Duodenal mucosa (tissue), 2 donors: ENCODE data around the gene B4GALT3.

Source experiments
- H3K27ac ChIP-seq: one replicate; pipeline ENCODE4 v1.7.0; 2013; ENCODE audit warnings: low read depth, low read length
- H3K27me3 ChIP-seq, 2 donors: one replicate each; pipeline ENCODE4 v1.7.0; 2013; ENCODE audit warnings: low read length in 2 of 2, control low read depth in 1 of 2; ENCODE audit not compliant: insufficient read depth in 2 of 2, control insufficient read depth in 1 of 2
- H3K36me3 ChIP-seq, 2 donors: one replicate each; pipeline ENCODE4 v1.7.0; 2013; ENCODE audit warnings: low read length in 2 of 2, control low read depth in 1 of 2; ENCODE audit not compliant: insufficient read depth in 2 of 2, control insufficient read depth in 1 of 2
- H3K4me1 ChIP-seq, 2 donors: one replicate each; pipeline ENCODE4 v1.7.0; 2013; ENCODE audit warnings: low read length in 2 of 2, control low read depth in 1 of 2; ENCODE audit not compliant: insufficient read depth in 2 of 2, control insufficient read depth in 1 of 2
- H3K4me3 ChIP-seq, 2 donors: one replicate each; pipeline ENCODE4 v1.7.0; 2013; ENCODE audit warnings: low read length in 2 of 2, low read depth in 1 of 2
- H3K9ac ChIP-seq, 2 donors: one replicate each; pipeline ENCODE4 v1.7.0; 2013; ENCODE audit warnings: low read length in 2 of 2, low read depth in 1 of 2
- H3K9me3 ChIP-seq, 2 donors: one replicate each; pipeline ENCODE4 v1.7.0; 2013; ENCODE audit warnings: low read length in 2 of 2, control low read depth in 1 of 2; ENCODE audit not compliant: control insufficient read depth in 1 of 2

Gene B4GALT3

DNA sequence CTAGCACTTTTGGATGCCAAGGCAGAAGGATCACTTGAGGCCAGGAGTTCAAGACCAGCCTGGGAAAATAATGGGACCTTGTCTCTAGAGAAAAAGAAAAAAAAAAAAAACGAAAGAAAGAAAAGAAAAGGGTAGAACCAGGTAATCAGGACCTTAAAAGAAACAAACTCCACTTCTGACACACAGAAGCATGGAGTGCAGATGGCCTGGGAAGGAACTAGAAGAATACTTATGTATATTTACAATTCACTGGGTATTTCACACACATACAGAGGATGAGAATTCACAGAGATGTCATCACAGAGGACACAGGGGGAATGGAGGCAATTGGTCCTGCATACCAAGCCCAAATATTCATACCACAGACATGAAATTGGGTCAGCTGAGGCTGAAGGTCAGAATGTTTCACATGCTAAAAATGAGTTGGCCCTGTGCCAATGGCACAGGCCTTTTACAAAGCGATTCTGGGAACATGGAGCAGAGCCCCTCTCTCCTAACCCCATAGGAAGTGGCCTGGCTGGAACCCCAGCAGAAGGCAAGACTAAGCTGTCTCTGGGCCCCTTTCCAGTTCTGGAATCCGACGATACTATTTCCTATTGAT lies 4.4 kb downstream of the B4GALT3 start:
- H3K27ac ChIP-seq = no peak overlapping the region
- H3K4me1 ChIP-seq = peaks cover 15 to 29% of the 10 kb centered on the region in 2 donors

DNA sequence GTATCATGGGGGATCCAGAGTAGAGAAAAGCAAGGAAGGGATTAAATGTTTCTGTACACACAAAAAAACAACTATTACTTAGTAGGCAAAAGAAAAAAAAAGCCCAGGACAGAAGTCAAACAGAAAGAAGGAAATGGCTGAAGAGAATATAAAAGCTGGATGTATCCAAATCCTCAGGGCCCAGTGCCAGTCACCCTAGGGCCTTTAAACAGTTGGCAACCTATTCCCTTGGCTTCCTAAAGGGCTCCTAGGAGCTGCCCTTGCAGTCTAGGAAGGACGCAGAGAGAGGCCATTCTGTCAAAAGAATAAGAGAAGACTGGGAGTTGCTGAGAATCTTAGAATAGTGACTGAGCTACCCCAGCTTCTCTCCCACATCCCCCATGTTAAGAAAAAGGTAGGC lies 5.0 kb downstream of the B4GALT3 start:
- H3K4me1 ChIP-seq = peaks cover 12 to 24% of the 10 kb centered on the region in 2 donors
- no peaks in the 10 kb centered on the region for H3K27me3 ChIP-seq
- H3K27ac ChIP-seq = no peak overlapping the region
- no peak overlapping the region for H3K4me3 ChIP-seq
- H3K9me3 ChIP-seq = no peaks in the 10 kb centered on the region
- H3K9ac ChIP-seq = no peak overlapping the region
- H3K36me3 ChIP-seq = peaks cover 33 to 64% of the 10 kb centered on the region in 2 donors

More for the DNA sequence above, 4.4 kb downstream of the B4GALT3 start:
- Histone ChIP-seq H3K4me3 (no peak overlapping the region), H3K36me3 (peaks cover 33 to 64% of the 10 kb centered on the region in 2 donors), H3K27me3 (no peaks in the 10 kb centered on the region), H3K9ac (no peak overlapping the region), H3K9me3 (no peaks in the 10 kb centered on the region)

DNA sequence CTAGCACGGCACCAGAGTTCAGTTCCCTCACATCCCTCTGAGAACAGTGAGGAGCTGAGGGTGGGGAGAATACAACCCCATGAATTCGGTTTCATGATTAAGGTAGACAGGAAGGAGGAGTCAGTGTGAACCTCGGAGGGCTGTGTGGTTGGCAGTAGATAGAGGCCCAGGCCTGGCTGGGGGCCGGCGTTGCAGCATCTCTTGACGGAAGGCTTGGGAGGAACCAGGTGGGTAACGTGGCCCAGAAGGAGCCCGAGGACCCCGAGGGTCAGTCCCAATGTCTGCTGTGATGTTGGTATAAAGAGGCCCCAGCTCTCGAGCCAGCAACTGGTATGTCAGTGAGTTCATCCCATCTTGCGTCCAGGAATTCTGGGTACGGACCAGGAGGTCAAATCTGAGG lies 5.6 kb downstream of the B4GALT3 start:
- no peak overlapping the region for H3K9ac ChIP-seq
- H3K4me1 ChIP-seq = peaks cover 18 to 29% of the 10 kb centered on the region in 2 donors
- H3K27me3 ChIP-seq = no peaks in the 10 kb centered on the region
- no peak overlapping the region for H3K4me3 ChIP-seq
- H3K9me3 ChIP-seq = no peaks in the 10 kb centered on the region
- peaks cover 33 to 64% of the 10 kb centered on the region in 2 donors for H3K36me3 ChIP-seq
- H3K27ac ChIP-seq = no peak overlapping the region

DNA sequence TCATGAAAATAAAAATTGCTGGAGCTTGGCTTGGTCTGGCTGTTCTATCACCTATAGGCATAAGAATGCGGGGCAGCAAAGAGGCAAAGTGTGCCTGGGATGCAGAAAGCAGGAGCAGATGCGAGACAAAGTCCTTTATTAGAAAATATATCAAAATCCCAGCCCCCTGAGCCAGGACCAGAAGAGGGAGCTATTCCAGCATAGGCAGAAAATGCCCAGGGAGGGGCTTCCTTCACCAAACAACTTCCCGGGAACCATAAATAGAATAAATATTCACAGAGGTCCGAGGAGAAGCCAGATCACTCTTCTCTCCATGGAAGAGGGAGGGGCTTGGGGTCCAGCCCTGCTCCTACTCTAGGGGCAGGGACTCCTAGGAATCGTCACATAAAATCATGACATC lies 6.1 kb downstream of the B4GALT3 start:
- Histone ChIP-seq H3K4me3 (no peak overlapping the region), H3K9ac (no peak overlapping the region), H3K4me1 (peaks cover 13 to 25% of the 10 kb centered on the region in 2 donors), H3K27me3 (no peaks in the 10 kb centered on the region), H3K9me3 (no peaks in the 10 kb centered on the region), H3K36me3 (peaks cover 33 to 64% of the 10 kb centered on the region in 2 donors), H3K27ac (no peak overlapping the region)

DNA sequence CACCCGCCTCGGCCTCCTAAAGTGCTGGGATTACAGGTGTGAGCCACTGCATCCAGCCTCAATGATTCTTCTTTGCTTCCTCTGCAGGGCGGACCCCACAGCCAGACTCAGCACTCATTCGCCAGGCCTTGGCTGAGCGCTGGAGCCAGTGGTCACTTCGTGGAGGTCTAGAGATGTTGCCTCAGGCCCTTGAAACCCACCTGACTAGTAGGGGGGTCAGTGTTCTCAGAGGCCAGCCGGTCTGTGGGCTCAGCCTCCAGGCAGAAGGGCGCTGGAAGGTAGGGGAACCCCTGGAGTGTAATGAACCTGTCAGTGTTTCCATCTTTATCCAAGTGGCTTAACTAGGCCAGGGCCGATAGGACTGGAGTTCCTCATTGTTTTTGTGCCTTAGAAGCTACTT lies 8.4 kb downstream of the B4GALT3 start:
- Histone ChIP-seq H3K27ac (no peak overlapping the region), H3K36me3 (peaks cover 27 to 61% of the 10 kb centered on the region in 2 donors), H3K4me3 (no peak overlapping the region), H3K9me3 (no peaks in the 10 kb centered on the region), H3K9ac (no peak overlapping the region), H3K27me3 (no peaks in the 10 kb centered on the region), H3K4me1 (peaks cover 11 to 31% of the 10 kb centered on the region in 2 donors)

DNA sequence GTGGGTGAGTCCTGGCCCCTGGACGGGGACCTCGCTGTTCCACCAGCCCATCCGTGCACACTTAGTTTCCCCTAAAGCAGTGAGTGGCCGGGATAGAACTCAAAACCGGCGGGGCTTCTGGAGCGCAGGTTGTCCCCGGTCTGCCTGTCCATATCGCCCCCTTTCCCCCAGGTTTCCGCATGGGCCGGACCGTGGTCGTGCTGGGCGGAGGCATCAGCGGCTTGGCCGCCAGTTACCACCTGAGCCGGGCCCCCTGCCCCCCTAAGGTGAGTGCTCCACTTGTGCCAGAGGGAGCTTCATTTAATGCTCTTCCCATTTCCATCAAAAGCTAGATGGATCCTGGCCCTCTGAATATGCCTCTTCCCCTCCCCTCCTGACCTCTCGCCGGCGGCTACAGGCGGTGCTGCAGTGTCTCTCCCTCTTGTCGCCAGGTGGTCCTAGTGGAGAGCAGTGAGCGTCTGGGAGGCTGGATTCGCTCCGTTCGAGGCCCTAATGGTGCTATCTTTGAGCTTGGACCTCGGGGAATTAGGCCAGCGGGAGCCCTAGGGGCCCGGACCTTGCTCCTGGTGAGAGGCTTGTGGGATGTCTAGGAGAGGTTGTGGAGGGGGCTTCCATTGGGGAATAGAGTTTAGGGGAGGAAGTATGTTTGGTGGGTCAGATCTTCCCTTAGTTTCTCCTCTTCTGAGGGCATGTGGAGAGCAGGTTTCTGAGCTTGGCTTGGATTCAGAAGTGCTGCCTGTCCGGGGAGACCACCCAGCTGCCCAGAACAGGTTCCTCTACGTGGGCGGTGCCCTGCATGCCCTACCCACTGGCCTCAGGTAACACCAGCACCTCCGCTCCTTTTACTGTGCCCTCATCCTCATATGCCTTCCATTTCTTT lies 10.4 kb downstream of the B4GALT3 start:
- Histone ChIP-seq H3K27ac (no peak overlapping the region), H3K9ac (peak overlapping the region; percentile 83 to 89), H3K4me3 (peak overlapping the region; percentile 97), H3K4me1 (peaks cover 11 to 22% of the 10 kb centered on the region in 2 donors), H3K9me3 (no peaks in the 10 kb centered on the region), H3K27me3 (no peaks in the 10 kb centered on the region), H3K36me3 (peaks cover 16 to 61% of the 10 kb centered on the region in 2 donors)

DNA sequence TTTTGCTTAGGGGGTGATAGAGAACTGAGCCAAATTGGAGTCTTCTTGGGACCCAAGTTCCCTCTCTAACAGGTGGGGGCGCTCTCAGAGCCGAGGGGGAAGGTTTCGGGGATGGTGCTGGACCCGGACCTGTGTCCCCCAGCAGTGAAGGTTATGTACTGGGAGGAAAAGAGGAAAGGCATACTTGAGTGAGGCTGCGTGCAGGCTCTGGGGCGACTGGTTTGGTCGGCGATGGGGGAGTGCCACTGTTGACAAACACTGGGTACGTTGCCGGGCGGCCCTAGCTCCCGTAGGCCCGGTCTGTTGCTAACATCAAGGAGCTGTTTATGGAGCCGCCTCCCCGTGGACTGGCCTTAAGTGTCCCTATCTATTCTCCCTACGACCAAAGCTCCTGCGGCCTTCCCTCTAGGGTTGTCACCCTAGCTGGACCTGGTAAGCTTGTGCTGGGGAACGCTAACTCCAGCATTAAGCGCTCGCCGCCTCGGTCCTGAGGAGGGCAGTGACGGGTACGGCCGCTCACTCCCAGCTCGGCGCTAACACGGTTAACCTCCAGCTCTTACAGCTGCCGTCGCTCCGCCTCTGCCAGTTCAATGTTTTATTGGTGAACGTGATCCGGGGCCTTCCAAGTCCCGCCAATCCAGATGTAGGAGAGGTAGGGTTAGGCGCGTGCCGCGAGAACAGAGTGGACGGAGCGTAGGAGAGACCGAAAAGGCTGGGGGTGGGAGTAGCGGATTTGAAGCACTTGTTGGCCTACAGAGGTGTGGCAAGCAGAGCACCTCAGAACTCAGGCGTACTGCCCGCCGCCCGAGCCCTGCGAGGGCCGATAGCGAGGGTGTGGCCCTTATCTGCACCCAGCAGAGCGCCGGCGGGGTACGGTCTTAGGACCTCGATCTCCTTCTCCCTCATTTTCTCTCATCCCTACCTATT lies 11.3 kb downstream of the B4GALT3 start, which contains the start of gene PPOX:
Gene PPOX, plus strand, starts transcription at position 685 of the 927 bp plus-strand sequence. CDS start 422 bp downstream, outside the sequence.
- no peaks in the 10 kb centered on the region for H3K27me3 ChIP-seq
- H3K9ac ChIP-seq = peak within 1 kb of the TSS; percentile 83 to 89
- peak within 1 kb of the TSS; percentile 97 for H3K4me3 ChIP-seq
- no peaks in the 10 kb centered on the region for H3K9me3 ChIP-seq
- H3K36me3 ChIP-seq = peaks cover 14 to 58% of the 10 kb centered on the region in 2 donors
- H3K4me1 ChIP-seq = peaks cover 11 to 30% of the 10 kb centered on the region in 2 donors
- peak within 1 kb of the TSS; percentile 95 for H3K27ac ChIP-seq

DNA sequence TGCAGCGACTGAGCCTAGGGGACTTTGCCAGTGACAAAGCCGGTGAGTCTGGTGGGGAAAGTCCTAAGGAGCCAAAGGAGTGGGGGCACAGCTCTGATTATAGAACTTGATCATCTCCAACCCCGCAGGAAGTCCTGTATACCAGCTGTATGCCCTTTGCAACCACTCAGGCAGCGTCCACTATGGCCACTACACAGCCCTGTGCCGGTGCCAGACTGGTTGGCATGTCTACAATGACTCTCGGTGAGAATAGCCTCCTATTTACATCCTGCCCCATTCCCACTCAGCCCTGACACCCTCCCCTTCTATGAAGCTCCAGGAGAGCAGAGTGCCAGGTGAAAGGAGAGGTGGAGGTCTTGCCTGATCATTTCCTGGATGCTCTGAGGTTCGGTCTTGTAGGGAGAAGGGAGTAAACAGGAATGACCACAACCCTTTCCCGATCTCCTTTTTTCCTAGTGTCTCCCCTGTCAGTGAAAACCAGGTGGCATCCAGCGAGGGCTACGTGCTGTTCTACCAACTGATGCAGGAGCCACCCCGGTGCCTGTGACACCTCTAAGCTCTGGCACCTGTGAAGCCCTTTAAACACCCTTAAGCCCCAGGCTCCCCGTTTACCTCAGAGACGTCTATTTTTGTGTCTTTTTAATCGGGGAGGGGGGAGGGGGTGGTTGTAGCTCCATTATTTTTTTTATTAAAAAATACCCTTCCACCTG lies 12.3 kb downstream of the B4GALT3 start:
- peak overlapping the region; percentile 95 for H3K27ac ChIP-seq
- peaks cover 5 to 50% of the 10 kb centered on the region in 2 donors for H3K36me3 ChIP-seq
- H3K9me3 ChIP-seq = no peaks in the 10 kb centered on the region
- H3K4me1 ChIP-seq = peaks cover 20 to 40% of the 10 kb centered on the region in 2 donors
- peak overlapping the region in 1 of 2 donors; percentile 97 for H3K4me3 ChIP-seq
- peak overlapping the region; percentile 83 to 89 for H3K9ac ChIP-seq
- H3K27me3 ChIP-seq = no peaks in the 10 kb centered on the region

DNA sequence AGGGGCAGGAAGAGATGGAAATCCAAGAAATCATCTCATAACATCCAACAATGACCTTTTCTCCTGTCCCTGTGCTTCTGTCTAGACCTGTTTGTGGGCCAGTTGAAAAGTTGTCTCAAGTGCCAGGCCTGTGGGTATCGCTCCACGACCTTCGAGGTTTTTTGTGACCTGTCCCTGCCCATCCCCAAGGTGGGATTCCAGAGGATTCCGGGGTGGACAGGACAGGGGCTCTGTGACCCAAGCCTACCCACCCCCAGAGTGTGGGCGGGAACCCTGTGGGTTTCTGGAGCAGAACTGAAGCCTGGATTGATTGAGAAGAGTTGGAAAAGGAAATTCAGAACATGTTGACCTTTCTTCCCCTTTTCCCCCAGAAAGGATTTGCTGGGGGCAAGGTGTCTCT lies 13.5 kb downstream of the B4GALT3 start:
- Histone ChIP-seq H3K27me3 (no peaks in the 10 kb centered on the region), H3K9ac (no peak overlapping the region), H3K27ac (no peak overlapping the region), H3K9me3 (no peaks in the 10 kb centered on the region), H3K4me1 (peaks cover 27 to 48% of the 10 kb centered on the region in 2 donors), H3K4me3 (no peak overlapping the region), H3K36me3 (peaks cover 5 to 38% of the 10 kb centered on the region in 2 donors)
